ENCODE data around the gene KTI12. TPM values are rescaled to one million over a fixed set of nuclear protein-coding genes. Genes with fewer than 3 reads are reported as not detected.
"Not testable (repeated sequence)": the region's sequence is repeated elsewhere in the genome, so short reads cannot be mapped to it uniquely, and the experiment has no call there.

The KTI12 gene
- total RNA-seq, 6 experiments from 2014 or later = 12.5 to 16.0 (median 14.3) TPM

GRCh38 chr1:52028328-52028727 is 5.3 kb downstream of the KTI12 start:
- Mint-ChIP-seq H3K4me1 (ENCODE audit: low read depth) (peaks cover 30% of the 10 kb centered on the region), H3K36me3 (ENCODE audit: low read depth) (peaks cover 46% of the 10 kb centered on the region), H3K27me3 (ENCODE audit: insufficient read depth) (peaks cover 3% of the 10 kb centered on the region; the same call in 1 of the 2 replicates), H3K27ac (no peak overlapping the region), H3K4me3 (no peak overlapping the region), H3K9me3 (no peaks in the 10 kb centered on the region)
- no peak for DNase-seq
- TF ChIP-seq CTCF (IDR thresholded peaks at IDR 0.05) = no peak

GRCh38 chr1:52026278-52026677 is 7.3 kb downstream of the KTI12 start:
- H3K4me1 Mint-ChIP-seq (ENCODE audit: low read depth) = peaks cover 17% of the 10 kb centered on the region
- no peaks in the 10 kb centered on the region for H3K9me3 Mint-ChIP-seq

GRCh38 chr1:52022133-52022532 is 11.5 kb downstream of the KTI12 start:
- TF ChIP-seq CTCF (IDR thresholded peaks at IDR 0.05) = no peak
- peaks cover 34% of the 10 kb centered on the region for H3K36me3 Mint-ChIP-seq (ENCODE audit: low read depth)
- no peaks in the 10 kb centered on the region for H3K27me3 Mint-ChIP-seq (ENCODE audit: insufficient read depth)
- no peak overlapping the region for H3K4me3 Mint-ChIP-seq
- no peak for DNase-seq
- no peak overlapping the region for H3K27ac Mint-ChIP-seq
- no peaks in the 10 kb centered on the region for H3K4me1 Mint-ChIP-seq (ENCODE audit: low read depth)
- H3K9me3 Mint-ChIP-seq = no peaks in the 10 kb centered on the region

More at GRCh38 chr1:52026278-52026677, 7.3 kb downstream of the KTI12 start:
- DNase-seq = no peak
- Mint-ChIP-seq H3K27ac (no peak overlapping the region), H3K36me3 (ENCODE audit: low read depth) (peaks cover 34% of the 10 kb centered on the region), H3K27me3 (ENCODE audit: insufficient read depth) (no peaks in the 10 kb centered on the region), H3K4me3 (no peak overlapping the region)
- TF ChIP-seq CTCF (IDR thresholded peaks at IDR 0.05) = no peak

GRCh38 chr1:52008071-52008809 is 25.4 kb downstream of the KTI12 start:
- H3K27ac Mint-ChIP-seq = peak overlapping the region; percentile 72
- H3K4me1 Mint-ChIP-seq (ENCODE audit: low read depth) = peaks cover 37% of the 10 kb centered on the region

GRCh38 chr1:52007215-52008002 is 26.2 kb downstream of the KTI12 start:
- TF ChIP-seq CTCF (IDR thresholded peaks at IDR 0.05) = no peak
- Mint-ChIP-seq H3K27me3 (ENCODE audit: insufficient read depth) (no peaks in the 10 kb centered on the region), H3K4me1 (ENCODE audit: low read depth) (peaks cover 37% of the 10 kb centered on the region), H3K27ac (peak overlapping the region; percentile 72), H3K36me3 (ENCODE audit: low read depth) (no peaks in the 10 kb centered on the region), H3K4me3 (peak overlapping the region; percentile 17; the same call in 1 of the 2 replicates), H3K9me3 (no peaks in the 10 kb centered on the region)
- DNase-seq = peak; percentile 23

More at GRCh38 chr1:52008071-52008809, 25.4 kb downstream of the KTI12 start:
- Mint-ChIP-seq H3K4me3 (no peak overlapping the region), H3K36me3 (ENCODE audit: low read depth) (no peaks in the 10 kb centered on the region), H3K27me3 (ENCODE audit: insufficient read depth) (no peaks in the 10 kb centered on the region; the same call in 1 of the 2 replicates), H3K9me3 (no peaks in the 10 kb centered on the region)
- no peak for DNase-seq
- TF ChIP-seq CTCF (IDR thresholded peaks at IDR 0.05) = no peak

- H3K27me3 Mint-ChIP-seq (ENCODE audit: insufficient read depth); DNase-seq; H3K9me3 Mint-ChIP-seq; H3K36me3 Mint-ChIP-seq (ENCODE audit: low read depth): not testable (repeated sequence)
- Mint-ChIP-seq H3K4me1 (ENCODE audit: low read depth) (peaks cover 43% of the 10 kb centered on the region), H3K4me3 (peak overlapping the region; percentile 61), H3K27ac (peak overlapping the region; percentile 97)
Observed at GRCh38 chr1:52006081-52006553, 27.5 kb downstream of the KTI12 start.

GRCh38 chr1:52005548-52005947 is 28.1 kb downstream of the KTI12 start:
- H3K27me3 Mint-ChIP-seq (ENCODE audit: insufficient read depth); H3K9me3 Mint-ChIP-seq; H3K36me3 Mint-ChIP-seq (ENCODE audit: low read depth): not testable (repeated sequence)
- H3K4me1 Mint-ChIP-seq (ENCODE audit: low read depth) = peaks cover 46% of the 10 kb centered on the region
- DNase-seq = peak; percentile 93
- H3K27ac Mint-ChIP-seq = peak overlapping the region; percentile 97
- H3K4me3 Mint-ChIP-seq = peak overlapping the region; percentile 67
